ENCODE measurements around the gene FBXL16. TPM values are rescaled to one million over a fixed set of nuclear protein-coding genes. Genes with fewer than 3 reads are reported as not detected.

Gene FBXL16
- total RNA-seq, 1 donor from 2014 or later = 0.40 TPM

DNA sequence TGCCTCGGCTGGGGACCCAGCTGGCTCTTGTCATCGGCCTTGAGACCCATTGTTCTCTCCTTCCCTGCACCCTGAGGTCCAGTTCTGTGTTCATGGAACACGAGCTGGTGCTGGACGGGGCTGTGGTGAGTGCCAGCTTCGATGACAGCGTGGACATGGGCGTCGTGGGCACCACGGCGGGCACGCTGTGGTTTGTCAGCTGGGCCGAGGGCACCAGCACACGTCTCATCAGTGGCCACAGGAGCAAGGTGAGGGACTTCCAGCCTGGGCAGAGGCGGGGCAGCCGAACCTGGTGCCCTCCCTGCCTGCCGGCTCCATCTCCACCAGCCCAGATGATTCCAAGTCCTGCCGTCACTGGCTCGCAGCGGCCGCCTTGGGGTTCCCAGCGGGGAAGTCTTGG is 43.0 kb downstream of the FBXL16 start:
- no peak for DNase-seq (ENCODE audit: low read depth)

DNA sequence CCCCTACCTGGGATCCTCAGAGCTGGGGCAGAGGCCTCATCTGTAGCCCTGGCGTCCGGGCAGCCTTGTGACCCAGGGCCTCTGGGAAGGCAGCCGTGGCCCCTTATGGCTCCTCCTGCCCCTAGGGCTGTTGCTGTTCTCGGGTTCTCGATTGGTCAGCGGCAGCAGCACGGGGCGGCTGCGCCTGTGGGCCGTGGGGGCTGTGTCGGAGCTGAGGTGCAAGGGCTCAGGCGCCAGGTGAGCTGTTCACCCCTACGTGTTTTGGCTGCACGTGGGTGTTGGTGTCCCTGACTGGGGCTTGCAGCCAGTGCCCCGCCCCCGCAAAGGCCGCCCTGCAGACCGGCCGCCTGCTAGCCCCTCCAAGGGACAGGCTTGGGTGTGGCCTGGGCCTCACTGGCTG is 43.5 kb downstream of the FBXL16 start:
- DNase-seq (ENCODE audit: low read depth) = no peak

DNA sequence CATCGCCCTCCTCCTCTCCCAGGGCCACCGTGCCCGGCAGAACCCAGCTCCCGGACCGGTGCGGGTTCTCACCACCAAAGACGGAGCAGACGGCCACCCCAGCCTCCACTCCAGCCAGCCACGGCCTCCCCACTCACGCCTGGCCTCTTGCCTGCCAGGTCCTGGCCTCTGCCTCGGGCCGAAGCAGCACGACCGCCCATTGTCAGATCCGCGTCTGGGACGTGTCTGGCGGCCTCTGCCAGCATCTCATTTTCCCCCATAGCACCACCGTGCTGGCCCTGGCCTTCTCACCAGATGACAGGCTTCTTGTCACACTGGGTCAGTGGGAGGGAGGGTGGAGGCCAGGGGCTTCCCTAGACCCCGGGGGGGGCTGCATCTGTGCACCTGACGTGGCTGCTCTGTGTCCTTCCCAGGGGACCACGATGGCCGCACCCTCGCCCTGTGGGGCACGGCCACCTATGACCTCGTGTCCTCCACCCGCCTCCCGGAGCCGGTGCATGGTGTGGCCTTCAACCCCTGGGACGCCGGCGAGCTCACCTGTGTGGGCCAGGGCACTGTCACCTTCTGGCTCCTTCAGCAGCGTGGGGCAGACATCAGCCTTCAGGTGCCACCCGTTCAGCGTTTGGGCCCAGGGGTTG is 44.3 kb downstream of the FBXL16 start:
- DNase-seq (ENCODE audit: low read depth) = no peak

DNA sequence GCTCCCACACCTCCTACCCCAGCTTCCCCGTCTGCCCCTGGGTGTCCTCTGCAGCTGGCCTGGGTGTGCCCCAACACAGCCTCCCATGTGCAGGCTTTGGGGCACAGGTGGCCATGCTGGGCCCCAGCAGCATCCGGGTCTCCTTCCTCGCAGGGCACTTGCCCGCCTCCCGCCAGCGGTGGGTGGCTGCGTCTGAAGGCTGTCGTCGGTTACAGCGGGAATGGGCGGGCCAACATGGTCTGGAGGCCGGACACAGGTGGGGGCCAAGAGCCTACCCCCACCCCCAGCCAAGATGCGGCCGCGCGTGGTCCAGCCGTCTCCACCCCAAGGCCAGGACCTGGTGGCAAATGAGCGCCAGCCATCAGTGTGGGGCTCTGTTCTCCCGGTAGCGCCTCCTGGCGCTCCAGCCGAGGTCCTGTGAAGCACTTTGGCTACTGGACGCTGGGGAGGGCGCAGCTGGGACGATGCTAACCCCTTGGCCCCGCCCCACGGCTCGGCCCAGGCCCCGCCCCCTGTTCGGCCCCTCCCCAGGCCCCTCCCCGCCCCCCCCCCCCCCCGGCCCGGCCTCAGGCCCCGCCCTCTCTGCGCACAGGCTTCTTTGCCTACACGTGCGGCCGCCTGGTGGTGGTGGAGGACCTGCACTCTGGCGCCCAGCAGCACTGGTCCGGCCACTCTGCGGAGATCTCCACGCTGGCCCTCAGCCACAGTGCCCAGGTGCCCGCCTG is 45.0 kb downstream of the FBXL16 start:
- DNase-seq (ENCODE audit: low read depth) = peak; percentile 62

DNA sequence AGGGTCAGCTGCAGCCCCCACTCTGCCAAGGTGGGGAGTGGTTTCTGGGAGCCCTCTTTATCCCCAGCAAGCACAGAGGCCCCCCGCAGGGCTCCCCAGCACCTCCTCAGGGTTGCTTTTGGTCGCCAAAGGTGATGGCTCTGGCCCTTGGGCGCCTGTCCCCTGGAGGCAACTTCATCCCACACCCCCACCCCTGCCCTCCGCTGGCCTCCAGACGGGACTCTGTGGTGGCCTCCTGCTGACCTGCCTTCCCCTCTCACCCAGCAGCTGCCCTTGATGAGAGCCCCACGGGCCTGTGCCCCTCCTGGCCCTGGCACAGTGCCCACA is 45.5 kb downstream of the FBXL16 start:
- DNase-seq (ENCODE audit: low read depth) = no peak

DNA sequence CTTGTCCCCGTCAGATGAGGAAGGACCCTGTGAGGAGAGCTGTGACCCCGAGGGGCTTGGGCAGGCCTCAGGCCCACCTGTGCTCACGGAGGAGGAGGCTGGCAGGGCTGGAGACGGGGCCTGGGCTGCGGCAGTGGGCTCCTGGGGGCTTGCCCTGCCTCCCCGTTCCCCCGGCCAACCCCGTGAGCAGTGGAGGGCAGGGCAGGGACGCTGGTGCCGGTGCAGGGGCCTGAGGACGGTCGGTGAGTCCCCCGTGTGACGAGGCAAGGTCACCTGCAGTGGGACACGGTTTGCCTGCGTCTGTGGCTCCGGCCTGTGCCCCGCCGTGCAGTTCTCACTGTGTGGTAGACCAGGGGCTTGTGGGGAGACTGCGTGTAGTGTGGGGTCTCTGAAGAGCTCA is 46.0 kb downstream of the FBXL16 start:
- DNase-seq (ENCODE audit: low read depth) = no peak

DNA sequence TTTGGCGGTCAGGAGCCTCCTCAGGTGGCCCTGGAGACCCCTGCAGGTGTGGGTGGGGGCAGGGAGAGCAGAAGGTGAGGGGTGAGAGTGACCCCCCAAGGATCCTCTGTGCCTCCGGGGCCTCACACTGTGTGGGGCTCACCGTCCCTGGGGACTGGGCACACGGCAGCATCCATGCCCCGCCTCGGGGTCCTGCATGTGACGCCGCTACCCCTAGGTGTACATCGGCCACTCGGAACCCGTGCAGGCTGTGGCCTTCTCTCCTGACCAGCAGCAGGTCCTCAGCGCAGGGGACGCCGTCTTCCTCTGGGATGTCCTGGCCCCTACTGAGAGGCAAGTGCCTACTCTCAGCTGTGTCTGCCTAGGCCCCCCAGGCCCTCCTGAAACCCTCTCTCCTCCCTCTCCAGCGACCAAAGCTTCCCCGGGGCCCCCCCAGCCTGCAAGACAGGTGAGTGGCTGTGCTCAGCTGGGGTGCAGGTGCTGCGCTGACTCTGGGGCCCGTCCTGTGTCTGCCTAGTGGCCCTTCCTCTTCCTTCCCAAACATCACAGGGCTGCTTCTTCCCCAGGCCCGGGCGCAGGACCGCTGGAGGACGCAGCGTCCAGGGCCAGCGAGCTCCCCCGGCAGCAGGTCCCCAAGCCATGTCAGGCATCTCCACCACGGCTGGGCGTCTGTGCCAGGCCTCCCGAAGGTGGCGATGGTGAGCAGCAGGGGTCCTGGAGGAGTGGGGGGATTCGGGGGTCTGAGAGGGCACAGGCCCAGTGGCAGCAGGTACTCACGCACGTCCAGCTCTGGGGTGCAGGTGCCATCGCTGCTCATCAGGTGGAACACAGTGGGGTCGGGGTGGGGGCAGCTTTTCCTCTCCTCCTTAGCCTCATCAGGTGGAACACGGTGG is 46.7 kb downstream of the FBXL16 start:
- DNase-seq (ENCODE audit: low read depth) = no peak

DNA sequence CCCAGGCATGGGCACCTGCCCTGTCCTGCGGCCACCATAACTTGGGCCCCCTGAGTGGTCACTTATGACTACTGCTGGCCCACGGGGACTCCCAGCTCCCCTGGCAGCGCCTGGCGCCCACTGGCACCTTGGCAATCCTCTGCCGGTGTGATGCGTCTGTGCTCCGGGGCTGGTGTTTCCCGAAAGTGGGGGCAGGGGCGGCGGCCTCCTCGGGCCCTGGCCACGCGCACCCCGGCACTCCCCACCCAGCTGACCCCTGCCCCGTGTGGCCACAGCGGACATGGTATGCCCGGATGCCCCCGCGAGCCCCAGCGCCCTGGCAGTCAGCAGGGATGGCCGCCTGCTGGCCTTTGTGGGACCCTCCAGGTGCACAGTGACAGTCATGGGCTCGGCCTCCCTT is 48.1 kb downstream of the FBXL16 start:
- DNase-seq (ENCODE audit: low read depth) = no peak

DNA sequence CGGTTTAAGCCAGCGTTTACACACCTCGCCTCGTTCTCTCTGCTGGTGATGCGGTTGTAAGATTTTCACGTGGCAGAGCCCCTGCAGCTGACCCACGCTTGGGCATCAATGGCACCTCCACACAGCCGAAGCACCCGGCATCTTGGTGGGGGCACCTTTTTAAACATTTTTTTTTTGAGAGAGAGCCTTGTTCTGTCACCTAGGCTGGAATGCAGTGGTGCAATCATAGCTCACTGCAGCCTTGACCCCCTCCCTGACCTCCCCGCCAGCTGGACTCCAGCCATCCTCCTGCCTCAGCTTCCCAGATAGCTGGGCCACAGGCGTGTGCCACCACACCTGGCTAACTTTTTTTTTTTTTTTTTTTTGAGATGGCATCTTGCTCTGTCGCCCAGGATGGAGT is 51.6 kb downstream of the FBXL16 start:
- DNase-seq (ENCODE audit: low read depth) = no peak

DNA sequence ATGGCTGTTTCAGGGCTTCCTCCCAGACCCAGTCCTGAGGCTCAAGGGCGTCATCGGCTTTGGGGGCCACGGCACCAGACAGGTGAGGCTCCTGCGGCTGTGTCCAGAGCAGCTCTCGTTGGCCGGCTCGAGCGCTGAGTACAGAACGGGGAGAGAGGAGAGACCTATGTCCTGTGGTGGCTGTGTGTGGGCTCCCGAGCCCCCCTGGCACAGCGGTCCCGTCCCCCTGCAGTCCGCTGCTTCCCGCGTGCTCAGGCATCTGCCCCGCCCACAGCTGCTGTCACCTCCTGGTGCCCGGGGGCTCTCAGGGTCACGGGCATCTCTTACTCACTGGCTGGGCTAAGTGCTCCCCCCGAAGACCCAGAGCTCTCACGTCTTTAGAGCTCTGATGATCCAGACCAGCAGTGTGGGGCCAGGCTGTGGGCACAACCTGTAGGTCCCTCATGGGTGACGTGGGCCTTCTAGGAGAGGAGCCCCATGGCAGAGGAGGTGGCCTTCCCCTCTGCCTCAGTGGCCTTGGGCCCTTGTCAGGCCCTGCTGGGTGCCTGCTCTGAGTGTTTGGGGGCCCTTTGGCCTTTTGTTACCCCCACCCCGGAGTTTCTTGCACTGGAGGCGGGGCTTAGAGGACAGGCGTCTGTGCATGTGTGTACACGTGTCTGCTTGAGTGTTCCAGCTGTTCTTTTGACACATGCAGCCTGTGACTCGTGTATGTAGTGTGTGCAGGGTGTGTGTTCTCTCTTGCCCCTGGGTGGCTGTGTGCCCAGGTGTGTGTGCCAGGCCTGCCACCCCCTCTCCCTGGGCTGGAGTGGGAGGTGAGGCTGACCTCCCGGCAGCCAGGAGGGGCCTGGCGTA is 52.9 kb downstream of the FBXL16 start:
- no peak for DNase-seq (ENCODE audit: low read depth)

DNA sequence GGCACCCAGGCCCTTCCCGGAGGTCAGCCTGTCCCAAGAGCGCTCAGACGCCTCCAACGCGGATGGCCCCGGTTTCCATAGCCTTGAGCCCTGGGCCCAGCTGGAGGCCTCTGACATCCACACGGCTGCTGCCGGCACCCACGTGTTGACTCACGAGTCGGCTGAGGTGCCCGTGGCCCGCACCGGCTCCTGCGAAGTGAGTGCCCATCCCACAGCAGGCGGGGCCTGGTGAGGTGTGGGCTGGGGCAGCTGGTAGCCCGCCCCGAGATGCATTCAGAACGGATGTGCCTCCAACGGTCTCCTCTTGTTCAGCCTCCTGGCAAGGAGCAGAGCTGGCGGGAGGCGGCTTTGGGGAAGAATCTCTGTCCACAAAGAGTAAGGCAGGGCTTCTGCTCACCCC is 53.8 kb downstream of the FBXL16 start:
- DNase-seq (ENCODE audit: low read depth) = no peak

DNA sequence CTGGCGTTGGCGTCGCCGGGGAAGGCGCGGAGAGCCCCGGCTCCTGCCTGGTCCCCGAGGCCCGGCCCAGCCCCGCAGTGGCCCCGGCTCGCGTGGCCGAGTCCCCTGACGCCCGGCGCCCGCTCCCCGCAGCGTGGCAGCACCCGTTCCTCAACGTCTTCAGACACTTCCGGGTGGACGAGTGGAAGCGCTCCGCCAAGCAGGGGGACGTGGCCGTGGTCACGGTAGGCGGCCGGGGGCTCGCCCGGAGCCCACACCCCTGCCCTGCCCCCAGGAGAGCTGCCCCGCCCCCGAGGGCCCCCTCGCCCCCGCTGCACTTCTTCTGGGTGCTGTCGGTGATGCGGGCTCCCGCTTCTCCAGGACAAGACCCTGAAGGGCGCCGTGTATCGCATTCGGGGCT is 56.0 kb downstream of the FBXL16 start:
- no peak for DNase-seq (ENCODE audit: low read depth)

DNA sequence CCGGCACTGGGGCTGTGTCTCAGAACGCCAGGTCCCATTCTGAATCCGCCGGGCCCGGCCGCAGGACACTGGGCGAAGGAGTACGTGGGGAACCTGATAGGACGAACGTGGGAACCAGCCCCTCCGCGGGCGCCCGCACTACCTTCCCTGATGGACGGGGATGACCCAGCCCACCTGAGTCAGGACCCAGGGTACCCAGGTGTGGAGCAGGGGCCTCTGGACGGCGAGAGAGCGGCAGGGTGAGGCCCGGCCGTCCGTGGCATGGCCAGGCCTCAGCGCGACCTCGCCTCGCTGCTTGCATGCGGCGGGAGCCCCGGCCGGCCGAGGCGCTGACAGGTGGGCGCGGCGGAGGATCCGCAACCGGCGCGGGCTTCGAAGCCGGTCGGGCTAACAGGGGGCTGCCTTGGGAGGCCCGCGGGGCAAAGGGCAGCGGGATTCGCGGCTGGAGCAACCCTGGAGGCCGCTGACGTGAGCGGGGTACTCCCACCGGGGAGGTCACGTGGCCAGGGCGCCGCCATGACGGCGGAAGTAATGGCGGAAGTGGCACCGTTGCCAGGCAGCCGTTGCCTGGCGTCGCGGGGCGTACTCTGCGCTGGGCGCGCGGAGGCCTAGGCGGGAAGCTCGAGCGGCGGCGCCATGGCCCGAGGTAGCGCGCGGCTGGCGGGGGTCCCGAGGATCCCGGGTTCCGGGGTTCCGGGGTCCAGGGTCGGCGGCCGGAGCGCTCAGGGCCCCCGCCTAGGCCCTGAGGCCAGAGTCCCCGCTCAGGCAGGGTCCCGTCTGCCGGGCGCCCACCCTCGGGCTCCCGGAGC is 56.6 kb downstream of the FBXL16 start, which contains the start of gene WDR90:
WDR90 (plus strand) TSS at position 585 of the 809 bp plus-strand sequence; CDS start at position 637, 52 bp downstream.
- DNase-seq (ENCODE audit: low read depth) = peak; percentile 73

DNA sequence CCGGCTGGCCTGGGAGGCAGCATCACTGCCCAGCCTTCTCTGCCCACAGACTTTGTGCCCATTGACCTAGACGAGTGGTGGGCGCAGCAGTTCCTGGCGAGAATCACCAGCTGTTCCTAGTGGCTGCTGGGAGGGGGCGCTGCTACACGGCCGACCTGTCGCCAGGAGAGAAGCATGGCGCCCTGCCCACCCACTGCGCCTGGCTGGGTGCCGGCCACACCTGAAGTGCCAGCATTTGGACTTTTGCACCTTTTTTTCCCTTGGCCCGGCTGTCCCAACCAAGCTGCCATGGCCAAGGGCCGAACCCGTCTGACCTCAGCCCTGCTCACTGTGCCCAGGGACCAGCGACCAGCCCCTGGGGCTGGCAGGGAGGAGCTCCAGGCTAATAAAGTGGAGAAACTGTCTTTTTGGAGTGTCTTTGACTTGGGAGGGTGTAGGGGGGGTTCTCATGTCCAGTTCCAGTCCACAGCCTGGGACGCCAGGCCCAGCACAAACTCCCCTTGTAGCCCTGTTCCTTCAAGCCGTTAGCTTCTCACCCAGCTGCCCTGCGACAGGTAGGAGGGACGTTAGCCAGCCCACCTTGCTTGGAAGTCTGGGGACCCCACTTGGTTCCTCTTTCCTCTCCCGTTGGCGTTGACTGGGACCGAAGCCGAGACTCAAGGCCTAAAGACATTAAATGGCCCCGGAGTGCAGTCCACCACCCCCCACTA is 57.4 kb downstream of the FBXL16 start:
- DNase-seq (ENCODE audit: low read depth) = peak; percentile 47

DNA sequence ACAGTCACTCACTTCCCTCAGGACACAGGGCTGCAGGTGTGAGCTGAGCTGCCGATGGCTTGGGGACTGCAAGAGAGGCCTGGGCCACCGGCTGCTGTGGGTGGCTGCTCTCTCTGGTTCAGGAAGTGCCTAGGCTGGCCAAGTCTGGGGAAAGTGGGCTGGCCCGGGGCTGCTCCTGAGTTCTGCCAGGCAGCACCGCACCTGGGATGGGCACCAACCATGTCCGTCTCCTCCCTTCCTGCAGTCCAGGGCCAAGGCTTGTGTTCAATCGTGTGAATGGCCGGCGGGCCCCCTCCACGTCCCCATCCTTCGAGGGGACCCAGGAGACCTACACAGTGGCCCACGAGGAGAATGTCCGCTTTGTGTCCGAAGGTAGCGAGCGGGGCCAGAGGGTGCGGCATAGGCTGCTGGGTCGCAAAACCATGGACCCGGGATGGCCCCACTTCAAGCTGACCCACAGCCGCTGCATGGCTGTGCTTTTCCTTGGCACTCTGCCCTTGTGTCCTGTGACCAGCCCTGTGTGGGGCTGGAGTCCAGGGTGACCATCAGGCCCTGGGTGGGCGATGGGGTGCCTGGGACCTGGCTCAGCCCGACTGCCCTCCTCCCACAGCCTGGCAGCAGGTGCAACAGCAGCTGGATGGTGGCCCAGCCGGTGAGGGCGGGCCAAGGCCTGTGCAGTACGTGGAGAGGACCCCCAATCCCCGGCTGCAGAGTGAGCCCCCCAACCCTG is 58.3 kb downstream of the FBXL16 start:
- no peak for DNase-seq (ENCODE audit: low read depth)

DNA sequence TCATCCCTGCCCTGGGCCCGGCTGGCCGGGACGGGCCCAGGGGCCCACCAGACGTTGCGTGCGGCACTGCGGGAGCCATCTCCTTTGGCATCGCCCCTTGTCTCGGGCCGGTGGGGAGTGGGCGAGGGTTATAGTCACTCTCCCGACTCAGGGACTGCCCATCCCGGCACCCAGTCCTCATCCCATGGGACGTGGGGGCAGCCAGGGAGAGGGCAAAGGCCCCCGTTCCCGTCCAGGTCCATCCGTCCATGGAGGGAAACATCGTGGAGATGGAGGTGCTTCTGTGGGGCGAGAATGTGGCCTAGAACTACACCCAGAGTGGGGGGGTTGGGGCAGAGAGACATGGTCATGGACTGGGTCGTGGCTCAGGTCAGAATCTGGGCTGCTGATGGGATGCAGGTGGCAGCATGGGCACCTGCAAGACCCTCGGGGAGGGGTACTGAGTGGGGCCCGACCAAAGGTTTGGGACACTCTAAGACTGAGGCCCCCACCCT is 58.9 kb downstream of the FBXL16 start:
- DNase-seq (ENCODE audit: low read depth) = no peak

DNA sequence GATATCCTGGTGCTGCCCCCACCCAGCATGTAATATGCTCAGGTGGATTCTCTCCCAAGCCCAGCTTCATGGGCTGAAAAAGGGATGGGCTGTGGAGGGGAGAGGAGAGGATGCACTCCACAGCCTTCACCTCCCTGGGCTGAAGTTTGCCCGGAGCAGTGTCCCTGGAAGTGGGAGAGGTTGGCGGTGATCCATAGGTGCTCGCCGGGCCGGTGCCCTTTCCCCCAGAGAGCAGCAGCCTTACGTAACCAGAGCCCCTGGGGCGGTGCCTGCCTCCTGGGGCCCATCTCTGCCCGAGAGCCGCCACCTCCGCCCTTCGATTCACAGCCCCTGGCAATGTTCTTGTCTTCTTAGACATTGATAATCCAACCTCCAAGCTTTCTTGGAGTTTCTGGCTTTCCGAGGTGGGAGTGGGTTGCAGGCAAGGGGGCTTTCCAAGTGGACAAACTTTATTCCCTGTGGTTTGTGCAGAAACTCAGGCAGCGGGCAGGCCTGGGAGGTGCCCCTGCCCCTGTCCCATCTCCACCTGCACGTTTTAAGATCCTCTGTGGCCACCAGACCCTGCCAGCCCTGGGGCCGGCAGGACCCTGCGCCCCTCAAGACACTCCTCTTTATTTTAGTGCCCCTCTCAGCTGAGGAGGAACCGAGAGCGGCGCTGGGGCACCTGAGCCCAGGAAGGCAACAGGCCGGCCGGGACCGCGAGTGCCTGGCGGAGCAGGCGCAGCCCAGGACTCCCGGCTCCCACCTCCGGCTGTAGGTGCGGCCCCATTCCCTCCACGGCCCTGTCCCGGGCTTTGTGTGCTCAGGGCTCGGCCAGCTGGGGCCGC is 59.5 kb downstream of the FBXL16 start:
- DNase-seq (ENCODE audit: low read depth) = no peak

DNA sequence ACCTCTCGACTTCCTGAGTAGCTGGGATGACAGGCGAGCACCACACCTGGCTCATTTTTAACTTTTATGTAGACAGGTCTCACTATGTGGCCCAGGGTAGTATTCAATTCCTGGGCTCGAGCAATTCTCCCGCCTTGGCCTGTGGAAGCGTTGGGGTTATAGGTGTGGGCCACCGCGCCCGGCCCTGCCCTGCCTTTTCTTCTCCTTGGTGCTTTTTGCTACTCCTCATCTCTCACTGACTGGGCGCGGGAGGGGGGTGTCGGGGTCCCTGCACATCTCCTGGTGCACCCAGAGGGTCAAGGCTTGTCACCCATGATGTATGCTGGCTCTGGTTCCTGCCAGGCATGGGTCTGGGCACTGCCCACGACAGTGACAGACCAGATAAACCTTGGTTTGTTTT is 61.0 kb downstream of the FBXL16 start:
- no peak for DNase-seq (ENCODE audit: low read depth)

DNA sequence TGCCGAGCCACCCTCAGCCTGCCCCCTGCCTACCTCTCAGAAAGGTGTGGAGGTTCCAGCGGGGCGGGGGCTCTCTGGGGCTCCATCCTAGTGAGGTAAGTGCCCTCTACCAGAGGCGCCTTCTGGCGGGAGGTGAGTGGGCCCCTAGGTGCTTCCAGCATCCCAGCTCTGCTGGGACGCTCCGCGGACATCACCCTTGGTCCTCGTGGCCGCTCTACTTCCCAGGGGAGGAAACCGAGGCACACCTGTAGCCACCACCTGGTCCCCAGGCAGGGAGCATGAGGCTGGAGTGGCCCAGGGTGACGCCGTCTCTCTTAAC is 62.6 kb downstream of the FBXL16 start:
- no peak for DNase-seq (ENCODE audit: low read depth)

All from renal cortical epithelial cell (primary cell).